HCT116 (cell line): ENCODE results near the gene ZNF235.

Experiments
- CBX3 ChIP-seq: IDR thresholded peaks from 2 replicates; pipeline ENCODE4 v1.6.1; 2012; ENCODE audit warnings: low read depth
- CEBPB ChIP-seq: IDR thresholded peaks from 2 replicates; pipeline ENCODE4 v1.6.1; 2012; ENCODE audit warnings: low read depth
- POLR2AphosphoS5 ChIP-seq: IDR thresholded peaks from 2 replicates; pipeline ENCODE4 v1.6.1; 2011; ENCODE audit warnings: mild to moderate bottlenecking, low read depth, low read length, moderate library complexity
- RAD21 ChIP-seq: IDR thresholded peaks from 2 replicates; pipeline ENCODE4 v1.6.1; 2012; ENCODE audit warnings: low read depth, mild to moderate bottlenecking
- ZNF274 ChIP-seq: fragments of 200-500 bp; sonication (Bioruptor generic); IDR thresholded peaks from 2 replicates; pipeline ENCODE4 v1.6.1; 2014; ENCODE audit warnings: mild to moderate bottlenecking, low read depth, low read length, inconsistent platforms
- TF ChIP-seq, protein P1 (sequence below): IDR thresholded peaks from 2 replicates; pipeline ENCODE4 v1.6.1; 2012
- TF ChIP-seq, protein P2 (sequence below), 3 experiments: fragments of 200-600 bp in 1 of 3; sonication (generic) in 1 of 3; IDR thresholded peaks in 2 of 3; conservative IDR thresholded peaks in 1 of 3; 2 replicates each; pipeline ENCODE4 v1.5.1; 2012 to 2017; ENCODE audit warnings: low read depth in 2 of 3, low read length in 2 of 3, antibody characterized with exemption in 1 of 3, borderline replicate concordance in 1 of 3, control low read depth in 1 of 3, mild to moderate bottlenecking in 1 of 3, mixed read lengths in 1 of 3, mixed run types in 1 of 3, moderate library complexity in 1 of 3; ENCODE audit not compliant: insufficient read depth in 1 of 3

DNA sequence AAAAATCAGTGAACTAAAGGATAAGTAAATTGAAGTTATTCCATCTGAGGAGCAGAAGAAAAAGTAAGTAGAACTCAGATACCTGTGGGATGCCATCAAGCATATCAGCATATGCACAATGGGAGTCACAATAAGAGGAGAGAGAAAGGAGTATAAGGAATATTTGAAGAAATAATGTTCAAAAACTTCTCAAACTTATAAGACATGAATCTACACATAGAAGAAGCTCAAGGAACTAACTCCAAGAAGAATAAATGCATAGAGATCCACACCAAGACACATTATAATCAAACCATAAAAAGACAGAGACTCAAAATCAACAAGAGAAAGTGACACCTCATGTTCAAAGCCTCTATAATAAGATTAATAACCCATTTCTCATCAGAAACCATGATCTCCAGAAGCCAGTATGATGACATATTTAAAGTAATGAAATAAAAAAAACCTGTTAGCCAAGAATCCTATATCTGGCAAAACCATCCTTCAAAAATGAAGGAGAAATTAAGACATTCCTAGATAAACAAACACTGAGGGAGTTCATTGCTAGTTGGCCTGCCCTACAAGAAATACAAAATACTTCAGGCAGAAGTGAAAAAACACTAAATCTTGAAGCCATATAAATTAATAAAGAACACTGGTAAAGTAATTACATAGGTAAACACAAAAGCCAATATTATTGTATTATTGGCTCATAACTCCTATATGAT is 49.0 kb downstream of the ZNF235 start:
- TF ChIP-seq POLR2AphosphoS5 (no peak), CBX3 (no peak), CEBPB (no peak), ZNF274 (no peak), RAD21 (no peak)
- TF ChIP-seq, protein P1, sequence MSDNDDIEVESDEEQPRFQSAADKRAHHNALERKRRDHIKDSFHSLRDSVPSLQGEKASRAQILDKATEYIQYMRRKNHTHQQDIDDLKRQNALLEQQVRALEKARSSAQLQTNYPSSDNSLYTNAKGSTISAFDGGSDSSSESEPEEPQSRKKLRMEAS, result no peak
- TF ChIP-seq, protein P2, sequence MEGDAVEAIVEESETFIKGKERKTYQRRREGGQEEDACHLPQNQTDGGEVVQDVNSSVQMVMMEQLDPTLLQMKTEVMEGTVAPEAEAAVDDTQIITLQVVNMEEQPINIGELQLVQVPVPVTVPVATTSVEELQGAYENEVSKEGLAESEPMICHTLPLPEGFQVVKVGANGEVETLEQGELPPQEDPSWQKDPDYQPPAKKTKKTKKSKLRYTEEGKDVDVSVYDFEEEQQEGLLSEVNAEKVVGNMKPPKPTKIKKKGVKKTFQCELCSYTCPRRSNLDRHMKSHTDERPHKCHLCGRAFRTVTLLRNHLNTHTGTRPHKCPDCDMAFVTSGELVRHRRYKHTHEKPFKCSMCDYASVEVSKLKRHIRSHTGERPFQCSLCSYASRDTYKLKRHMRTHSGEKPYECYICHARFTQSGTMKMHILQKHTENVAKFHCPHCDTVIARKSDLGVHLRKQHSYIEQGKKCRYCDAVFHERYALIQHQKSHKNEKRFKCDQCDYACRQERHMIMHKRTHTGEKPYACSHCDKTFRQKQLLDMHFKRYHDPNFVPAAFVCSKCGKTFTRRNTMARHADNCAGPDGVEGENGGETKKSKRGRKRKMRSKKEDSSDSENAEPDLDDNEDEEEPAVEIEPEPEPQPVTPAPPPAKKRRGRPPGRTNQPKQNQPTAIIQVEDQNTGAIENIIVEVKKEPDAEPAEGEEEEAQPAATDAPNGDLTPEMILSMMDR (IDR thresholded peaks at IDR 0.05 in 2 of 3, conservative IDR thresholded peaks at IDR 0.05 in 1 of 3; ENCODE audit: borderline replicate concordance in 1 of 3, insufficient read depth in 1 of 3, low read depth in 2 of 3, low read length in 2 of 3), result no peak
